IMR-90 (cell line): ENCODE results near the gene RGS14. TPM values are rescaled to one million over a fixed set of nuclear protein-coding genes. Genes with fewer than 3 reads are reported as not detected.

Experiments
- ATAC-seq: fragments of 200-7000 bp; cut with Tn5 transposase; 2 replicates; pipeline ENCODE4 v1.9.1; 2020; ENCODE audit warnings: low read depth, mild to moderate bottlenecking, moderate library complexity
- BruUV-seq: library from RNA; stranded (reverse); fragments of 400-500 nt; replicated peaks from 2 replicates; lab custom pipeline; 2021; lab: Mats Ljungman, UMichigan
- CTCF ChIA-PET: fragments of 300-600 bp; formaldehyde crosslinking; extraction: SDS; loops from one replicate; lab custom pipeline; 2021; ENCODE audit warnings: antibody characterized with exemption; lab: Yijun Ruan, JAX
- POLR2A ChIA-PET: fragments of 300-600 bp; sonication (Branson Sonifier 250); formaldehyde crosslinking; loops from one replicate; lab custom pipeline; 2022; ENCODE audit warnings: antibody characterized with exemption; ENCODE audit not compliant: unreplicated experiment; lab: Charles Lee
- DNase-seq: peaks from one replicate; pipeline ENCODE4 v3.0.0; 2013
- H2AFZ ChIP-seq: replicated peaks from 2 replicates; pipeline ENCODE3; 2013; ENCODE audit warnings: low read length, mild to moderate bottlenecking; ENCODE audit not compliant: poor library complexity
- H2AK5ac ChIP-seq: 2 replicates; pipeline ENCODE4 v1.6.1; 2013; ENCODE audit warnings: low read depth, low read length, inconsistent platforms
- H2AK9ac ChIP-seq: replicated peaks from 2 replicates; pipeline ENCODE3; 2013; ENCODE audit warnings: mild to moderate bottlenecking, low read depth, low read length, moderate library complexity; ENCODE audit not compliant: poor library complexity
- H2BK120ac ChIP-seq: 2 replicates; pipeline ENCODE4 v1.6.1; 2013; ENCODE audit warnings: low read depth, low read length, inconsistent platforms
- H2BK15ac ChIP-seq: 3 replicates; pipeline ENCODE4 v1.6.1; 2013; ENCODE audit warnings: low read depth, low read length, inconsistent platforms
- H2BK20ac ChIP-seq: 2 replicates; pipeline ENCODE4 v1.6.1; 2013; ENCODE audit warnings: low read depth, mild to moderate bottlenecking, inconsistent platforms, low read length, moderate library complexity
- H2BK5ac ChIP-seq: 2 replicates; pipeline ENCODE4 v1.6.1; 2013; ENCODE audit warnings: mild to moderate bottlenecking, low read depth, low read length, inconsistent platforms; ENCODE audit not compliant: poor library complexity, severe bottlenecking
- H3K14ac ChIP-seq: replicated peaks from 2 replicates; pipeline ENCODE4 v1.6.1; 2013; ENCODE audit warnings: low read depth, low read length, inconsistent platforms
- H3K18ac ChIP-seq: 2 replicates; pipeline ENCODE4 v1.6.1; 2013; ENCODE audit warnings: low read depth, low read length, control low read depth
- H3K23ac ChIP-seq: 2 replicates; pipeline ENCODE4 v1.6.1; 2013; ENCODE audit warnings: low read depth, low read length, inconsistent platforms
- H3K27ac ChIP-seq: 2 replicates; pipeline ENCODE4 v1.5.1; 2013; ENCODE audit warnings: mild to moderate bottlenecking, control low read depth, low read length; ENCODE audit not compliant: insufficient read depth
- H3K27me3 ChIP-seq: 2 replicates; pipeline ENCODE4 v1.6.1; 2013; ENCODE audit warnings: low read length; ENCODE audit not compliant: control insufficient read depth, insufficient read depth
- H3K36me3 ChIP-seq: 2 replicates; pipeline ENCODE4 v1.6.1; 2013; ENCODE audit warnings: low read length, mixed read lengths; ENCODE audit not compliant: control insufficient read depth, insufficient read depth
- H3K4ac ChIP-seq: 2 replicates; pipeline ENCODE4 v1.6.1; 2013; ENCODE audit warnings: low read depth, low read length, inconsistent platforms
- H3K4me1 ChIP-seq: 2 replicates; pipeline ENCODE4 v1.6.1; 2013; ENCODE audit warnings: low read length, mixed read lengths; ENCODE audit not compliant: control insufficient read depth, insufficient read depth
- H3K4me2 ChIP-seq: 2 replicates; pipeline ENCODE4 v1.6.1; 2013; ENCODE audit warnings: low read depth, mild to moderate bottlenecking, control low read depth, low read length, moderate library complexity
- H3K4me3 ChIP-seq: 2 replicates; pipeline ENCODE4 v1.5.1; 2013; ENCODE audit warnings: low read depth, mild to moderate bottlenecking, control low read depth, low read length, moderate library complexity; ENCODE audit not compliant: insufficient read depth
- H3K56ac ChIP-seq: 2 replicates; pipeline ENCODE4 v1.6.1; 2013; ENCODE audit warnings: low read length, inconsistent platforms; ENCODE audit not compliant: insufficient read depth; ENCODE audit errors: extremely low read depth
- H3K79me1 ChIP-seq, 2 experiments: 2 replicates each; pipeline ENCODE4 v1.6.1; 2013; ENCODE audit warnings: low read length in 2 of 2, inconsistent platforms in 1 of 2, low read depth in 1 of 2
- H3K9ac ChIP-seq: 2 replicates; pipeline ENCODE4 v1.6.1; 2013; ENCODE audit warnings: low read depth, low read length, control low read depth
- H3K9me1 ChIP-seq: 2 replicates; pipeline ENCODE4 v1.6.1; 2013; ENCODE audit warnings: low read length, inconsistent platforms; ENCODE audit not compliant: insufficient read depth
- H3K9me3 ChIP-seq: 2 replicates; pipeline ENCODE4 v1.6.1; 2013; ENCODE audit warnings: low read length; ENCODE audit not compliant: control insufficient read depth, insufficient read depth
- H4K20me1 ChIP-seq: 2 replicates; pipeline ENCODE4 v1.6.1; 2013; ENCODE audit warnings: low read length, inconsistent platforms; ENCODE audit not compliant: insufficient read depth
- H4K5ac ChIP-seq: 2 replicates; pipeline ENCODE4 v1.6.1; 2013; ENCODE audit warnings: mild to moderate bottlenecking, low read depth, low read length, control low read depth
- H4K8ac ChIP-seq, 2 experiments: 2 replicates each; pipeline ENCODE4 v1.6.1; 2013; ENCODE audit warnings: low read depth in 2 of 2, low read length in 2 of 2, control low read depth in 1 of 2, inconsistent platforms in 1 of 2
- H4K91ac ChIP-seq: 2 replicates; pipeline ENCODE4 v1.6.1; 2013; ENCODE audit warnings: low read depth, low read length, inconsistent platforms; ENCODE audit not compliant: insufficient read depth
- BHLHE40 ChIP-seq: fragments of 150-350 bp; IDR thresholded peaks from 2 replicates; pipeline ENCODE4 v1.6.1; 2016; ENCODE audit warnings: mild to moderate bottlenecking, low read depth, low read length
- CHD1 ChIP-seq: IDR thresholded peaks from 2 replicates; pipeline ENCODE4 v1.6.1; 2012; ENCODE audit warnings: low read depth, low read length, improper control_type of control experiment
- FOS ChIP-seq: fragments of 150-350 bp; IDR thresholded peaks from 2 replicates; pipeline ENCODE4 v1.6.1; 2016; ENCODE audit warnings: low read depth, low read length
- MAFK ChIP-seq: IDR thresholded peaks from 2 replicates; pipeline ENCODE4 v1.6.1; 2012; ENCODE audit warnings: low read depth, low read length, improper control_type of control experiment
- MAZ ChIP-seq: IDR thresholded peaks from 2 replicates; pipeline ENCODE4 v1.6.1; 2012; ENCODE audit warnings: low read depth, mild to moderate bottlenecking, low read length, improper control_type of control experiment, moderate library complexity, borderline replicate concordance
- MXI1 ChIP-seq: IDR thresholded peaks from 2 replicates; pipeline ENCODE4 v1.6.1; 2012; ENCODE audit warnings: low read depth, mild to moderate bottlenecking, low read length, moderate library complexity, borderline replicate concordance
- NFE2L2 ChIP-seq: fragments of 150-350 bp; IDR thresholded peaks from 2 replicates; pipeline ENCODE4 v1.6.1; 2016; ENCODE audit warnings: low read depth, mild to moderate bottlenecking, low read length
- POLR2A ChIP-seq: IDR thresholded peaks from 2 replicates; pipeline ENCODE4 v1.6.1; 2012; ENCODE audit warnings: mild to moderate bottlenecking, low read depth, low read length
- RAD21 ChIP-seq: IDR thresholded peaks from 2 replicates; pipeline ENCODE4 v1.6.1; 2012; ENCODE audit warnings: low read length, improper control_type of control experiment
- RCOR1 ChIP-seq: IDR thresholded peaks from 2 replicates; pipeline ENCODE4 v1.6.1; 2012; ENCODE audit warnings: mild to moderate bottlenecking, low read length, improper control_type of control experiment; ENCODE audit not compliant: insufficient replicate concordance
- RFX5 ChIP-seq: IDR thresholded peaks from 2 replicates; pipeline ENCODE4 v1.8.0; 2012; ENCODE audit warnings: low read depth, mild to moderate bottlenecking, low read length, moderate library complexity
- SMC3 ChIP-seq: fragments of 150-350 bp; IDR thresholded peaks from 2 replicates; pipeline ENCODE4 v1.6.1; 2016; ENCODE audit warnings: low read depth, mild to moderate bottlenecking, antibody characterized with exemption, low read length, moderate library complexity
- WGBS, 2 experiments: methylation state at CpG; one replicate each; pipeline versions ENCODE4 v1.1.5 to v1.1.7; 2013; ENCODE audit warnings: missing lambda C conversion rate in 2 of 2; ENCODE audit not compliant: insufficient read length in 1 of 2; ENCODE audit errors: extremely low coverage in 2 of 2; 5-methylcytosine and 5-hydroxymethylcytosine counted together
- dilution Hi-C: fragments of 300-500 bp; cut with HindIII; formaldehyde crosslinking; loops from one replicate; pipeline ENCODE4 v1.14.3; 2018; ENCODE audit warnings: low sequenced_read_pairs; ENCODE audit not compliant: unreplicated experiment
- in situ Hi-C: fragments of 300-500 bp; cut with MboI; formaldehyde crosslinking; loops from 3 replicates; pipeline ENCODE4 v1.14.3; 2019; ENCODE audit warnings: low sequenced_read_pairs, inconsistent platforms, mixed read lengths
- intact Hi-C: fragments of 100-400 bp; cut with micrococcal nuclease; formaldehyde crosslinking; loops from 2 replicates; pipeline ENCODE4 v1.10.0; 2022
- polyA plus RNA-seq, 3 experiments: library from polyadenylated mRNA; depleted of rRNA; stranded (reverse); fragments of >200 nt; gene quantifications; 2 replicates each; pipeline ENCODE4 v1.2.3, GENCODE V29; 2012; ENCODE audit warnings: low replicate concordance in 1 of 3
- total RNA-seq: library from RNA; depleted of rRNA; stranded (reverse); fragments of >200 nt; gene quantifications from 2 replicates; pipeline ENCODE4 v1.2.3, GENCODE V29; 2012
- TF ChIP-seq, protein P1 (sequence below): fragments of 150-350 bp; IDR thresholded peaks from 2 replicates; pipeline ENCODE4 v1.6.1; 2016; ENCODE audit warnings: low read depth, mild to moderate bottlenecking, low read length, moderate library complexity, borderline replicate concordance
- TF ChIP-seq, protein P2 (sequence below): fragments of 150-350 bp; IDR thresholded peaks from 2 replicates; pipeline ENCODE4 v1.6.1; 2017; ENCODE audit warnings: mild to moderate bottlenecking, antibody characterized with exemption, low read length, low read depth
- TF ChIP-seq, protein P3 (sequence below): conservative IDR thresholded peaks from 2 replicates; pipeline ENCODE4 v1.5.1; 2012; ENCODE audit warnings: mild to moderate bottlenecking, low read depth, low read length, improper control_type of control experiment

The RGS14 gene
- total and polyA plus RNA-seq, 2 of the 4 experiments (the other 2 are of a cell fraction) = 1.1 to 6.5 TPM

DNA sequence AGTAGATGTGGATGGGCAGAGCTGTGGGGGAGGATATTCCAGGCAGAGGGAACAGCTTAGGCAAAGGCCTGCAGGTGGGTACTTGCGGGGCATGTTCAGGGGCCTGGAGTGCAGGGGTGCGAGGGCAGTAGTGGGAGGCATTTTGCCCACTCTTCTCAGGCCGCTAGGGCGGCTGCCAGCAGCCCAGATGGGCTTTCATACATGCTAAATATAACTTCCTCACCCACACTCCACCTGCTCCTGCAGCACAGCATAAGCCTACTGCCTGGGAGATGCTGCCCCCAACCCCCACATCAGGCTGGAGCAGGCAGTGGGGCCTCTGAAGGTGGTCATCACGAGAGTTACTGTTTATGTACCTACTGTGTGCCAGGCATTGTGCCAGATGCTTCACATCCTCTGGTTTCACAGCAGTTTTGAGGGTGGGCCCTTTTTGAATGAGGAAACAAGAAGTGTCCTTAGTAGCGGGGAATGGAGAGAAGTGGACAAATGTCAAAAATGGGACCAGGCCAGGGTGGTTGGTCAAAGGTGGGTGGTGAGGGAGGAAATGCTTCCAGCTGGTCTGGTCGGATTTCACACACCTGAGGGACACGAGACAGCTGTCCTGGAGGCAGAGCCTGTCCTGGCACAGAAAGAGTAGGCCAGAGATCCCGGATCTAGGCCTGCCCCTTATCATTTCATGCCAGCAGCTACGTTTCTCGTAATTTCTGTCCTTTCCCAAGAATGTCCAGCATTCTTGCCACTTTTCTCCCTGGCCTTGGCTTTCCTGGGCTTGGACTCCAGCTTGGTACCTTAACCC, 12.1 kb downstream of the RGS14 start:
- no TSS peak for BruUV-seq
- no peak overlapping the region for H2BK20ac ChIP-seq
- in situ Hi-C loops = no loop called here
- no peak overlapping the region for H2BK5ac ChIP-seq
- no peak overlapping the region for H3K23ac ChIP-seq
- ATAC-seq = no peak
- no peak overlapping the region for H2AK9ac ChIP-seq
- POLR2A ChIA-PET = no interaction called here
- no peak overlapping the region for H4K8ac ChIP-seq
- H2BK15ac ChIP-seq = no peak overlapping the region
- peaks cover 11% of the 10 kb centered on the region; the same call in 1 of the 2 replicates for H3K4me1 ChIP-seq
- no peak overlapping the region for H2AFZ ChIP-seq
- no peak overlapping the region for H3K56ac ChIP-seq
- no peak overlapping the region for H3K4me3 ChIP-seq
- H4K91ac ChIP-seq = no peak overlapping the region
- no peaks in the 10 kb centered on the region; the same call in none of the 2 replicates for H4K20me1 ChIP-seq
- H3K9me1 ChIP-seq = no peaks in the 10 kb centered on the region
- DNase-seq = no peak
- H3K9me3 ChIP-seq = no peaks in the 10 kb centered on the region
- H3K27ac ChIP-seq = no peak overlapping the region
- dilution Hi-C loops = no loop called here
- H3K27me3 ChIP-seq = peaks cover 6% of the 10 kb centered on the region; the same call in 1 of the 2 replicates
- no peak overlapping the region for H4K5ac ChIP-seq
- CTCF ChIA-PET = interaction anchor here (0.6 to 1.5 kb wide), 8 partner anchors 12 to 95 kb away, joined by 3 to 8 read pairs (median 3); partner anchors contain the start of genes RGS14 and SLC34A1
- no peak overlapping the region for H3K4me2 ChIP-seq
- H3K4ac ChIP-seq = no peak overlapping the region
- no peaks in the 10 kb centered on the region for H3K79me1 ChIP-seq
- H2AK5ac ChIP-seq = no peak overlapping the region
- no peak overlapping the region for H3K9ac ChIP-seq
- intact Hi-C loops = loop anchor here (1.0 kb wide), 1 partner anchor 131 kb away; no protein-coding TSS in a partner anchor
- no peak overlapping the region for H3K14ac ChIP-seq
- no peak overlapping the region for H2BK120ac ChIP-seq
- 70% methylated on average over 8 of the region's 11 CpGs; no CpG with 5 or more reads in 1 of the 2 experiments for WGBS, 2 experiments
- no peaks in the 10 kb centered on the region for H3K36me3 ChIP-seq
- no peak overlapping the region for H3K18ac ChIP-seq
- no peak for TF ChIP-seq CHD1
- no peak for TF ChIP-seq RFX5
- no peak for TF ChIP-seq FOS
- TF ChIP-seq, protein P1, sequence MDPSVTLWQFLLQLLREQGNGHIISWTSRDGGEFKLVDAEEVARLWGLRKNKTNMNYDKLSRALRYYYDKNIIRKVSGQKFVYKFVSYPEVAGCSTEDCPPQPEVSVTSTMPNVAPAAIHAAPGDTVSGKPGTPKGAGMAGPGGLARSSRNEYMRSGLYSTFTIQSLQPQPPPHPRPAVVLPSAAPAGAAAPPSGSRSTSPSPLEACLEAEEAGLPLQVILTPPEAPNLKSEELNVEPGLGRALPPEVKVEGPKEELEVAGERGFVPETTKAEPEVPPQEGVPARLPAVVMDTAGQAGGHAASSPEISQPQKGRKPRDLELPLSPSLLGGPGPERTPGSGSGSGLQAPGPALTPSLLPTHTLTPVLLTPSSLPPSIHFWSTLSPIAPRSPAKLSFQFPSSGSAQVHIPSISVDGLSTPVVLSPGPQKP = no peak
- TF ChIP-seq POLR2A = no peak
- no peak for TF ChIP-seq MXI1
- no peak for TF ChIP-seq RAD21
- TF ChIP-seq RCOR1 = no peak
- no peak for TF ChIP-seq MAZ
- no peak for TF ChIP-seq MAFK
- TF ChIP-seq BHLHE40 = no peak
- TF ChIP-seq, protein P2, sequence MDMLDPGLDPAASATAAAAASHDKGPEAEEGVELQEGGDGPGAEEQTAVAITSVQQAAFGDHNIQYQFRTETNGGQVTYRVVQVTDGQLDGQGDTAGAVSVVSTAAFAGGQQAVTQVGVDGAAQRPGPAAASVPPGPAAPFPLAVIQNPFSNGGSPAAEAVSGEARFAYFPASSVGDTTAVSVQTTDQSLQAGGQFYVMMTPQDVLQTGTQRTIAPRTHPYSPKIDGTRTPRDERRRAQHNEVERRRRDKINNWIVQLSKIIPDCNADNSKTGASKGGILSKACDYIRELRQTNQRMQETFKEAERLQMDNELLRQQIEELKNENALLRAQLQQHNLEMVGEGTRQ = no peak
- no peak for TF ChIP-seq NFE2L2
- TF ChIP-seq, protein P3, sequence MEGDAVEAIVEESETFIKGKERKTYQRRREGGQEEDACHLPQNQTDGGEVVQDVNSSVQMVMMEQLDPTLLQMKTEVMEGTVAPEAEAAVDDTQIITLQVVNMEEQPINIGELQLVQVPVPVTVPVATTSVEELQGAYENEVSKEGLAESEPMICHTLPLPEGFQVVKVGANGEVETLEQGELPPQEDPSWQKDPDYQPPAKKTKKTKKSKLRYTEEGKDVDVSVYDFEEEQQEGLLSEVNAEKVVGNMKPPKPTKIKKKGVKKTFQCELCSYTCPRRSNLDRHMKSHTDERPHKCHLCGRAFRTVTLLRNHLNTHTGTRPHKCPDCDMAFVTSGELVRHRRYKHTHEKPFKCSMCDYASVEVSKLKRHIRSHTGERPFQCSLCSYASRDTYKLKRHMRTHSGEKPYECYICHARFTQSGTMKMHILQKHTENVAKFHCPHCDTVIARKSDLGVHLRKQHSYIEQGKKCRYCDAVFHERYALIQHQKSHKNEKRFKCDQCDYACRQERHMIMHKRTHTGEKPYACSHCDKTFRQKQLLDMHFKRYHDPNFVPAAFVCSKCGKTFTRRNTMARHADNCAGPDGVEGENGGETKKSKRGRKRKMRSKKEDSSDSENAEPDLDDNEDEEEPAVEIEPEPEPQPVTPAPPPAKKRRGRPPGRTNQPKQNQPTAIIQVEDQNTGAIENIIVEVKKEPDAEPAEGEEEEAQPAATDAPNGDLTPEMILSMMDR = no peak
- TF ChIP-seq SMC3 = no peak
